HK-2 (cell line): Measurements from ENCODE around the gene DOCK1.

Experiments
- DNase-seq: peaks from one replicate; pipeline ENCODE4 v3.0.0-alpha.2; 2018; ENCODE audit not compliant: unreplicated experiment

Gene DOCK1

GRCh38 chr10:127175357-127176110, 270.3 kb downstream of the DOCK1 start:
- DNase-seq, result no peak

- DNase-seq, result no peak
Measured at GRCh38 chr10:127176649-127177048, 271.4 kb downstream of the DOCK1 start.

DNA sequence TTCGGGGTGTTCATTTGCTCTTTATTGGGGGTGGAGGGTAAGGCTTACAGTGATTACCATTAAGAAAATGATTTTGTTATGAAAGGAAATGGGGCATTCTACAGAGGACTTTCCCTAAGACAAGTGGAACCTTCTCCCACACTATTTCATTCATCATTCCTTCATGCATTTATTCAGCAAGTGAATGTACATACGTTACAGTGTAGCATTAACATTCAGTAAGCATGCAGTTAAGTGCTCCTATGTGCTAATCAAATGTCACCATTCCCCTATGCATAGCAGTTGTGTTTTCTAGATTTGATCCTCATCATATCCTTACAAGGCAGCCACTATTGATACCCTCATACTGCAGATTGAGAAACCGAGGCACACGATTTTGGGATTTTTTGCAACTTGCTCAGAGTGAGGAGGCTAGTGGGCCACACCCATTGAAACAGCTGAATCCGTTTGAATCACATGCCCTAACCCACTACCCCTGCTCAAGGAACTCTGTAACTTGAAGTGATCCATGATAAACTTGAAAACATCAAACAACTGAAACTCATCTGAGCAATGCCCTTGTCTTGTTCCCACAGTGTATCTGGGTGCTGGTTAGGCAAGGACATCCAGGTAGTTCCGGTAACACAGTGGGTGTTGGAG, 274.5 kb downstream of the DOCK1 start:
- no peak for DNase-seq

GRCh38 chr10:127182161-127182560, 276.9 kb downstream of the DOCK1 start:
- DNase-seq, result no peak

DNA sequence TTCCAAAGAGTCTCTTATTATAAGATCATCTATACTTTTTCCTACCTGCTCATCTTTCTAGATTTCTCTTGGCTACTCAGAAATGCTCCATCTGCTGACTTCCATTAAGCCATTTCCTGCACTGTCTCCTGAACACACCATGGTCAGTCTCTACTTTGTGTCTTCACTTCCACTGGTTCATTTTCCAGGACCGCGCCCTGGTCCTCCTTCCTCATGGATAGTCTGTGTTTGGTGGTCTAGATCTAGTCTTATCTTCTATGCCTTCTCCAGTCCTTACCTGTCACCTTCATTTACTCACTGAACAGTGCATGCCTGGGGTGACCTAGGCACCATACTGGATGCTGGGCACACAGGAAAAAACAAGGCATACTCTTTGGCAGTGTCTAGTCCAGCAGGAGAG, 279.4 kb downstream of the DOCK1 start:
- DNase-seq, result no peak

GRCh38 chr10:127186813-127187212, 281.6 kb downstream of the DOCK1 start:
- no peak for DNase-seq

DNA sequence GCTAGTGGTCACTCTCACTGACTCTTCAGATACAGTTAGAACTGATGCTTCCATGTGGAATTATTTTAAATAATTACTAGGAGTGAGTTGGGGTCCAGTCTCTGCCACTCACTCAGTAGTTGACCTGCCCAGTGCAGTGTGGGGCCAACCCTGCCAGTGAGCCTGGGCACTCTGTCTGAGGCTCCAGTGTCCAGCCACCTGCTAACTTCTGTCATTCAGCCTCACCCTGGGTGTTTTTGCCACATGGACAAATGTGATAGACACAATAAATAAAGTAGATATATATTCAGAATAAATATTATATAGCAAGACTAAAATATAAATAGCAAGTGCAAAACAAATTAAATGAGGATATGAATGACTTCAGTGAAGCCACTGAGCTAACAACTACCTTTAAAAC, 284.0 kb downstream of the DOCK1 start:
- no peak for DNase-seq

DNA sequence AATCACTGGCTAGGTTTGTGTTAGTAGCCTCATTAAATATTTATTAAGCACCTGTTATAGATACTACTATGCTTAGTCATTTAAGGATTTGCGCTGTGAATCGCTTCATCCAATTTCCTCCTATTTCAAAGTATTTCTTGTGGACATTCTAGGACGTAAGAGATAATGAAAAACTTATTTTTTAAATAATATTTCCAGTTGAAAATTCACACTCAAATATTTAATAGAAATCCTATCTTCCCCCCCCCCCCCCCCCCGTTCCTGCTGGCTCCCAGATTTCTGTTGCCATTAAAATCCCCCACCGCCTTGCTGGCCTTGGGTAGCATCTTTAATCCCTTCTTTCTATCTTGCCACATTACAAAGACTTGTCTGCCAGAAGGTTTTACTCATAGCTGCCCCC, 285.2 kb downstream of the DOCK1 start:
- DNase-seq, result no peak

GRCh38 chr10:127193125-127193524, 287.9 kb downstream of the DOCK1 start:
- peak; percentile 34 for DNase-seq

DNA sequence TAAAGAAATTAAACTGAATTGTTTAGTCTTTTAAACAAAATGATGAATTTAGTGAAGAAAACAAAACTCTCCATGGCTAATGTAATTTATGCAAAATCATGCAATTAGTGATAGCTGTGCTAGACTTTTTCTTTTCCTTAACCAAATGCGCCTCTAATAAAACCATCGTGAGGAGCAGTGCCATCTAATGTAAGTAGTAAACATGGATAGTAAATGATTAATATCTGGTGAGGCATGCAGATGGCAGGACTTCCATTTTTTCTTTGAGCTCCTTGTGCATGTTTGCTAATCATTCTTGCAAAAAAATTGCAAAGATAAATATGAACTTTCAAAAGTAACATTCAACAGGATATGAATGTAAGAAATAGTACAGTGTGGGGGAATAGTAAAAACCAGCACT, 288.9 kb downstream of the DOCK1 start:
- DNase-seq, result no peak

DNA sequence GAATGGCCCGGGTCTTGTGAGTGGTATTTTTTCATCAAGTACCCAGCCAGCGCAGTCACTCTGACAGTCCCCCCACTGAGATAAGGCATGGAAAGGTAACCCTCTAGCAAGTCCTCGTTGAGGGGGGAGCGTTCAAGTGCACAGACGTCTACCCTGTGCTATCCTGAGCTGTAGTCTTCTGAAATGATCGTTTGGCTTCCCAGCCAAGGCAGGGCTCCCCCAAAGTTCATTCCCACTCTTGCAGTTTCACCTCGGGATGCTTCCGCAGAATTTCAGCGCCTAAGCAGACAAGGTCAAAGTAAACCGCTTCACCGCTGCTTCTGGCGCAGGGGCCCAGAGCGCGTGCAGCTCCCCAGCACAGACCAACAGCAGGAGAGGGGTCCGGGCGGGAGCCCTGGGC, 289.4 kb downstream of the DOCK1 start:
- no peak for DNase-seq

DNA sequence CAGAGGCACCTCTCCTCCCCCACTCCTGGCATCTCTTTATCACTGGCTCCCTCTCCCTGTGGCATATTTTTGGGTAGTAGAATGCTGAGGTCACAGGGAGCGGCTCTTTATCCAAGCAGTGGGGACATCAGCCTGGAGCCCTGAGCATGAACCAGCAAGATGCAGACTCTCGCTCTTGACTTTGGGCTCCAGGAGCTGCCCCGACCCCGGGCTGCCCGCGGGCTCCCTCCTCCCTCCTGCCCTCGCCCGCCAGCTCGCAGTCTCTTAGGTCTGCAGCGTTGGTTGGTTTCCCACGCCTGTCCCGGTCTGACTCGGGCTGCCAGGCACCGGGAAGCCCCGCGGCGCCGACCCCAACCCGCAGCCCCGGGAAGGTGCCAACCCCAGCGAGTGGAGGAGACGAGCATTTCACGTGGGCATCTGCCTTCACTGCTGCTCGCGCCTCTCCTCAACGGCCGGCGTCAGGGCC, 289.8 kb downstream of the DOCK1 start:
- no peak for DNase-seq

- DNase-seq, result peak; percentile 12
Measured at GRCh38 chr10:127195571-127196281, 290.5 kb downstream of the DOCK1 start.

DNA sequence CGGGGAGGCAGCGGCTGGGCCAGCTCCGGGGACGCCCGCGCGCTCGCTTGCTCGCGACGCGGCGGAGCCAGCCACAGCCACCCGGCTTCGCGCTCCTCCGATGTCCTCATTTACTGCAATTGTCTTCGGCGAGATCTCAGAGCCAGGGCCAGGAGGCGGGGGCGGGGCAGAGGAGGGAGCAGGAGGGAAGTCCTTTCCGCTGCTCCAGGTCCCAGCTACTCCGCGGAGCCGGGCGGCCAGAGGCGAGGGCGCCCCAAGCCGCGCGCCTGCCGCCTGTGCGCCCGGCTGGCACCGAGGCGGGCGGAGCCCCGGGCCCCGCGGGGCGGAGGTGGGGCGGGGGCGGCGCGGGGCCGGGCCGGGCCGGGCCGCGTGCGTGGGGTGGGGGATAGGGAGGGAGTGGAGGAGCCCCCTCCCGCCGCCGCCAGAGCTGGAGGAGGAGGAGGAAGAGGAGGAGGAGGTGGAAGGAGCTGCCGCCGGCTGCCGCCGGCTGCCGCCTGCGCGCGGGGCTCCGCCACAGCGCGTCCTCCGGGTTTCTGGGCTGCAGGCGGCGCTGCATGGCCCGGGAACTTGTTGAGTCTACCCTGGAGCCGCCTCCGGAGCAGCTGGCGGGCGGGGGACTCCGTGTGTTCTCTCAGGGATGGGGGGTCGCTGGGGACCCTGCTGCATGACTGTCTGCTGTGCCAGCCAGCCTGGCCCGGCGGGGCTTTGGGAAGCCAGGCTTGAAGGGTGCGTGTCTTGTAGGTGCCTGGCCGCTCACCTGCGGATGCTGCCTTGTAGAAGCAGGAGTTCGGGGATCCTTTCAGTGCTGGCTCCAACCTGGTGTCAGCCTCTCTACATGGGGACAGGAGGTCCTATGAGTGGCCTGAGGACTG, 291.3 kb downstream of the DOCK1 start, which contains the start of gene INSYN2A:
Gene INSYN2A, minus strand, starts transcription at position 310 of the 872 bp plus-strand sequence. CDS start 20,196 bp downstream, outside the sequence.
- peak; percentile 42 for DNase-seq

- DNase-seq, result no peak
Measured at GRCh38 chr10:127197154-127197432, 291.9 kb downstream of the DOCK1 start.

GRCh38 chr10:127198307-127198706, 293.1 kb downstream of the DOCK1 start:
- no peak for DNase-seq

- DNase-seq, result no peak
Measured at GRCh38 chr10:127198721-127199120, 293.5 kb downstream of the DOCK1 start.

DNA sequence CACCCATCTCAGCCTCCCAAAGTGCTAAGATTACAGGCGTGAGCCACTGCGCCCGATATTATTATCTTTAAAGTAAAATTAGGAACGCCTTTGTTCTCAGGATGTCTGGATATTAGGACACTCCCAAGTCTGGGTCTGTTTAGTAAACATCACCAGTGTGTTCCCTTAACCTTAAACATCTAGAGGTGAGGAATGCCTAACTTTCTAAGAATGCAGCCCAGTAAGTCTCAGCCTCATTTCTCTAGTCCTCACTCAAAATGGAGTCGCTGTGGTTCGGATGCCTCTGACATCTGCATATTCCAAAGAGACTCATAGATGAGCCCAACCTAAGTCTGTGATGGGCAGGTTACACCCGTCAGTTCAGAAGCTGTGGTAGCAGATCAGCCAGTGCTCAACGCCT, 295.4 kb downstream of the DOCK1 start:
- no peak for DNase-seq

- no peak for DNase-seq
Measured at GRCh38 chr10:127203067-127203466, 297.8 kb downstream of the DOCK1 start.

DNA sequence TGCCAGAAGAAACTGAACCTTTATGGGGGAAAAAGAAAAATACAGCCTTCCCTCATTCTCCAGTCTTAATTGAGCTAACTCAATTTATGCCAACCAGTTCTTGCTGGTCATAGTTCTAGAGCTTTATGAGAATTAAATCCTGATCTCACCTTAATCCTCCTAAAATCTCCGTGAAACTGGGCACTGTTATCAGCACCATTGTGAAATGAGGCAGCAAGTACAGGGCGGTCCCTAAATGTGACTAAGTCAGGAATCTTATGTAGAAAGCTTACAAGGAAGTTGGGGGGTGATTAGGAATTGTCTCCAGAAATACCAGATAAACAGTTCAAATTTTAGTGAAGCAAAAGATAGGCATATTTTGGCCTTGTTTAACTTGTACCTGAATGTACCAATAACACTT, 301.9 kb downstream of the DOCK1 start:
- DNase-seq, result no peak

DNA sequence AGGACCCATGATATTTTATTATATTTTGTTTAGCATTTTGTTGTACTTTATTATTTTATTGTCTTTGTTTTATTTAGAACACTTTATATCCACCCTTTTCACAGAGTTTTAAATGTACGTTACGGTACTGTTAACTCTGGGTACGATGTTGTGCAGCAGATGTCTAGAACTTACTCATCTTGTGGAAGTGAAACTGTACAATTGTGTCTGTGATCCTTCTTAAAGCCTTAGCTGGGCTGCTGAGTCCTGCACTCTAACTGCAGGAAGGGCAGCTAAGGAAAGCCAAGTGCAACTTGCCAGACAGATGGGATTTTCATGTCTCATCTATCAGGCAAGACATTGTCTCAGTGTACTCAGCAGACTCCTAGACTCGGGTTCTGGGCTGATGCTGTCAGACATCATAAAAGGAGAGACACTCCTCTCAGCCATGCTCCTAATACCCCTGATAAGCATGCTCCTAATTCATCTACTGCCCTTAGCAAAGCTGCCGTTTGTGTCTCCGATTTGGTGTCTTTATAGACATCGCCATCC, 305.8 kb downstream of the DOCK1 start:
- DNase-seq, result no peak

DNA sequence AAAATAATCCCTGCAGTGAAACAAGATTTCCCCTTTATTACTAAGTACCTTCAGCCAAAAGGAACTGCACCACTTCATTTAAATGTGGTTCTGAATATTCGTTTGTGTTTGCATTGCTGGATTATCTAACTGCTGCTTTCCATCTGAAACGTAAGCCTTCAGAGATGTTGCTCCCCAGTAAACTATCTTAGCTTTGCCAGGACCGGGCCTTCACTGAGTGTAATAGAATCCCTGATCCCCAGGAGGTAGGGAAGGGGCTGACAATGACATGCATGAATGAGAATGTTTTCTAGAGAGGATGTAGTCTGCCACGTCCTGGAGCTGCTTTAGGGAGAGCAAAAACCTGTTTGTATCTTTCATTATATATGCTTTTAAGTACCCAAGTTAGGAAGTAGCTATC, 310.6 kb downstream of the DOCK1 start:
- no peak for DNase-seq
